ENCODE measurements around the gene SYT1. TPM values are rescaled to one million over a fixed set of nuclear protein-coding genes. Genes with fewer than 3 reads are reported as not detected.

SYT1 gene
- total RNA-seq, 1 experiment from 2014 or later: 44.9 TPM

DNA sequence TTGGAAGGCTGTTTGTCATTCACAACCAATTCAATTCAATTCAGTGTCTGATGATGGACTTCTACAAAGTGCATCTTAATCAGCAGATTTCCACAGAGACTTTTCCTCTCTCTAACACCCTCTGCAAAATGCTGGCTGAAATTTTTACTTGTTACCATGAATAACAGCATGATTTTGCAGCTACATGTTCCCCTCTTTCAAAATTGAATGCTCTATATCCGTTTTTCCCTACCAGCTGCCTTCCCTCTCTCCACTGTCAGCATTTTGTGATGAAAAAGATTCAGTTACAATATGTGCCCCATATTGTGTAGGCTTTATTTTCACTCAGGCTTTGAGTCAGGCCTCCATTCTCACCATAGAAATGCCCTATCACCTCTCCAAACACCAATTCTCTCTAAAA lies 334.6 kb downstream of the SYT1 start:
- POLR2A ChIA-PET: no interaction called here
- TF ChIP-seq, protein P1, sequence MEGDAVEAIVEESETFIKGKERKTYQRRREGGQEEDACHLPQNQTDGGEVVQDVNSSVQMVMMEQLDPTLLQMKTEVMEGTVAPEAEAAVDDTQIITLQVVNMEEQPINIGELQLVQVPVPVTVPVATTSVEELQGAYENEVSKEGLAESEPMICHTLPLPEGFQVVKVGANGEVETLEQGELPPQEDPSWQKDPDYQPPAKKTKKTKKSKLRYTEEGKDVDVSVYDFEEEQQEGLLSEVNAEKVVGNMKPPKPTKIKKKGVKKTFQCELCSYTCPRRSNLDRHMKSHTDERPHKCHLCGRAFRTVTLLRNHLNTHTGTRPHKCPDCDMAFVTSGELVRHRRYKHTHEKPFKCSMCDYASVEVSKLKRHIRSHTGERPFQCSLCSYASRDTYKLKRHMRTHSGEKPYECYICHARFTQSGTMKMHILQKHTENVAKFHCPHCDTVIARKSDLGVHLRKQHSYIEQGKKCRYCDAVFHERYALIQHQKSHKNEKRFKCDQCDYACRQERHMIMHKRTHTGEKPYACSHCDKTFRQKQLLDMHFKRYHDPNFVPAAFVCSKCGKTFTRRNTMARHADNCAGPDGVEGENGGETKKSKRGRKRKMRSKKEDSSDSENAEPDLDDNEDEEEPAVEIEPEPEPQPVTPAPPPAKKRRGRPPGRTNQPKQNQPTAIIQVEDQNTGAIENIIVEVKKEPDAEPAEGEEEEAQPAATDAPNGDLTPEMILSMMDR (IDR thresholded peaks at IDR 0.05 in 2 of 3, conservative IDR thresholded peaks at IDR 0.05 in 1 of 3; ENCODE audit: borderline replicate concordance in 1 of 3, insufficient read depth in 1 of 3, low read depth in 2 of 3, low read length in 2 of 3): no peak
- TF ChIP-seq EGR1 (IDR thresholded peaks at IDR 0.05; ENCODE audit: low read depth) (no peak), CEBPB (IDR thresholded peaks at IDR 0.05; ENCODE audit: low read depth) (no peak), JUND (IDR thresholded peaks at IDR 0.05) (no peak), SRF (IDR thresholded peaks at IDR 0.05; ENCODE audit: low read depth) (no peak), POLR2A (IDR thresholded peaks at IDR 0.05; ENCODE audit: borderline replicate concordance, extremely low read depth, insufficient read depth, insufficient read length) (no peak), SIN3A (IDR thresholded peaks at IDR 0.05; ENCODE audit: low read depth) (no peak), CBX3 (IDR thresholded peaks at IDR 0.05; ENCODE audit: low read depth) (no peak), EZH2phosphoT487 (IDR thresholded peaks at IDR 0.05; ENCODE audit: borderline replicate concordance) (no peak), TCF7L2 (IDR thresholded peaks at IDR 0.05; ENCODE audit: borderline replicate concordance, extremely low read depth, insufficient read depth, insufficient read length) (no peak), RAD21 (IDR thresholded peaks at IDR 0.05; ENCODE audit: low read depth) (no peak), EZH2 (IDR thresholded peaks at IDR 0.05) (no peak), FOSL1 (IDR thresholded peaks at IDR 0.05; ENCODE audit: low read depth) (no peak), ELF1 (IDR thresholded peaks at IDR 0.05; ENCODE audit: borderline replicate concordance, low read depth) (no peak), ZFX (IDR thresholded peaks at IDR 0.05) (no peak), ZNF274 (IDR thresholded peaks at IDR 0.05; ENCODE audit: low read depth, low read length) (no peak)
- TF ChIP-seq, protein P2, sequence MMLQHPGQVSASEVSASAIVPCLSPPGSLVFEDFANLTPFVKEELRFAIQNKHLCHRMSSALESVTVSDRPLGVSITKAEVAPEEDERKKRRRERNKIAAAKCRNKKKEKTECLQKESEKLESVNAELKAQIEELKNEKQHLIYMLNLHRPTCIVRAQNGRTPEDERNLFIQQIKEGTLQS (IDR thresholded peaks at IDR 0.05): no peak
- TF ChIP-seq, protein P3, sequence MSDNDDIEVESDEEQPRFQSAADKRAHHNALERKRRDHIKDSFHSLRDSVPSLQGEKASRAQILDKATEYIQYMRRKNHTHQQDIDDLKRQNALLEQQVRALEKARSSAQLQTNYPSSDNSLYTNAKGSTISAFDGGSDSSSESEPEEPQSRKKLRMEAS (IDR thresholded peaks at IDR 0.05): no peak
- TF ChIP-seq, protein P4, sequence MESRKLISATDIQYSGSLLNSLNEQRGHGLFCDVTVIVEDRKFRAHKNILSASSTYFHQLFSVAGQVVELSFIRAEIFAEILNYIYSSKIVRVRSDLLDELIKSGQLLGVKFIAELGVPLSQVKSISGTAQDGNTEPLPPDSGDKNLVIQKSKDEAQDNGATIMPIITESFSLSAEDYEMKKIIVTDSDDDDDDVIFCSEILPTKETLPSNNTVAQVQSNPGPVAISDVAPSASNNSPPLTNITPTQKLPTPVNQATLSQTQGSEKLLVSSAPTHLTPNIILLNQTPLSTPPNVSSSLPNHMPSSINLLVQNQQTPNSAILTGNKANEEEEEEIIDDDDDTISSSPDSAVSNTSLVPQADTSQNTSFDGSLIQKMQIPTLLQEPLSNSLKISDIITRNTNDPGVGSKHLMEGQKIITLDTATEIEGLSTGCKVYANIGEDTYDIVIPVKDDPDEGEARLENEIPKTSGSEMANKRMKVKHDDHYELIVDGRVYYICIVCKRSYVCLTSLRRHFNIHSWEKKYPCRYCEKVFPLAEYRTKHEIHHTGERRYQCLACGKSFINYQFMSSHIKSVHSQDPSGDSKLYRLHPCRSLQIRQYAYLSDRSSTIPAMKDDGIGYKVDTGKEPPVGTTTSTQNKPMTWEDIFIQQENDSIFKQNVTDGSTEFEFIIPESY (IDR thresholded peaks at IDR 0.05; ENCODE audit: extremely low read depth, insufficient replicate concordance, low read length): no peak
- TF ChIP-seq, protein P5, sequence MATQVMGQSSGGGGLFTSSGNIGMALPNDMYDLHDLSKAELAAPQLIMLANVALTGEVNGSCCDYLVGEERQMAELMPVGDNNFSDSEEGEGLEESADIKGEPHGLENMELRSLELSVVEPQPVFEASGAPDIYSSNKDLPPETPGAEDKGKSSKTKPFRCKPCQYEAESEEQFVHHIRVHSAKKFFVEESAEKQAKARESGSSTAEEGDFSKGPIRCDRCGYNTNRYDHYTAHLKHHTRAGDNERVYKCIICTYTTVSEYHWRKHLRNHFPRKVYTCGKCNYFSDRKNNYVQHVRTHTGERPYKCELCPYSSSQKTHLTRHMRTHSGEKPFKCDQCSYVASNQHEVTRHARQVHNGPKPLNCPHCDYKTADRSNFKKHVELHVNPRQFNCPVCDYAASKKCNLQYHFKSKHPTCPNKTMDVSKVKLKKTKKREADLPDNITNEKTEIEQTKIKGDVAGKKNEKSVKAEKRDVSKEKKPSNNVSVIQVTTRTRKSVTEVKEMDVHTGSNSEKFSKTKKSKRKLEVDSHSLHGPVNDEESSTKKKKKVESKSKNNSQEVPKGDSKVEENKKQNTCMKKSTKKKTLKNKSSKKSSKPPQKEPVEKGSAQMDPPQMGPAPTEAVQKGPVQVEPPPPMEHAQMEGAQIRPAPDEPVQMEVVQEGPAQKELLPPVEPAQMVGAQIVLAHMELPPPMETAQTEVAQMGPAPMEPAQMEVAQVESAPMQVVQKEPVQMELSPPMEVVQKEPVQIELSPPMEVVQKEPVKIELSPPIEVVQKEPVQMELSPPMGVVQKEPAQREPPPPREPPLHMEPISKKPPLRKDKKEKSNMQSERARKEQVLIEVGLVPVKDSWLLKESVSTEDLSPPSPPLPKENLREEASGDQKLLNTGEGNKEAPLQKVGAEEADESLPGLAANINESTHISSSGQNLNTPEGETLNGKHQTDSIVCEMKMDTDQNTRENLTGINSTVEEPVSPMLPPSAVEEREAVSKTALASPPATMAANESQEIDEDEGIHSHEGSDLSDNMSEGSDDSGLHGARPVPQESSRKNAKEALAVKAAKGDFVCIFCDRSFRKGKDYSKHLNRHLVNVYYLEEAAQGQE (IDR thresholded peaks at IDR 0.05; ENCODE audit: low read depth): no peak
- RAD21 ChIA-PET (ENCODE audit: low non-redundant PET in 1 of 2, low total read pairs in 2 of 2, uncharacterized antibody in 2 of 2, unreplicated experiment in 2 of 2): no interaction called here
- no peaks in the 10 kb centered on the region for H3K79me2 ChIP-seq (ENCODE audit: insufficient read depth, low read length)
- CTCF ChIA-PET: no interaction called here
- intact Hi-C loops (cut with micrococcal nuclease): no loop called here
- no peak overlapping the region for H3K27ac ChIP-seq (ENCODE audit: low read depth, low read length)
- H3K4me2 ChIP-seq (ENCODE audit: low read length): no peak overlapping the region
- H3K9me2 ChIP-seq (ENCODE audit: insufficient read depth): no peaks in the 10 kb centered on the region
- no peaks in the 10 kb centered on the region for H3K36me3 ChIP-seq (ENCODE audit: control insufficient read depth in 1 of 2, insufficient read depth in 2 of 2, low read length in 2 of 2)
- no peak for ATAC-seq
- H3K4me1 ChIP-seq (ENCODE audit: control insufficient read depth in 1 of 2, insufficient read depth in 2 of 2, low read length in 2 of 2): no peaks in the 10 kb centered on the region
- no peak overlapping the region for H3K4me3 ChIP-seq (replicated peaks in 1 of 2; ENCODE audit: low read depth in 1 of 2, low read length in 2 of 2)
- H3K9me3 ChIP-seq (ENCODE audit: control insufficient read depth in 1 of 2, insufficient read depth in 1 of 2, low read depth in 1 of 2, low read length in 2 of 2): no peaks in the 10 kb centered on the region
- no peaks in the 10 kb centered on the region for H3K27me3 ChIP-seq (ENCODE audit: insufficient read depth, low read length)
- BruUV-seq (replicated peaks): no TSS peak
- DNase-seq (ENCODE audit: low read depth, low spot score): no peak
- no peak overlapping the region for H2AFZ ChIP-seq (ENCODE audit: low read depth, low read length, poor library complexity, severe bottlenecking)
- H3K9ac ChIP-seq (ENCODE audit: low read length): no peak overlapping the region
- no peaks in the 10 kb centered on the region for H4K20me1 ChIP-seq (ENCODE audit: insufficient read depth)

All from HCT116 (cell line).